ENCODE results near the gene MISP3. TPM values are rescaled to one million over a fixed set of nuclear protein-coding genes. Genes with fewer than 3 reads are reported as not detected.
A peak's percentile ranks its signal among the peaks of the same experiment; 100 is the strongest.

MISP3 gene
- total RNA-seq, 1 experiment from 2014 or later, result 3.2 TPM

DNA sequence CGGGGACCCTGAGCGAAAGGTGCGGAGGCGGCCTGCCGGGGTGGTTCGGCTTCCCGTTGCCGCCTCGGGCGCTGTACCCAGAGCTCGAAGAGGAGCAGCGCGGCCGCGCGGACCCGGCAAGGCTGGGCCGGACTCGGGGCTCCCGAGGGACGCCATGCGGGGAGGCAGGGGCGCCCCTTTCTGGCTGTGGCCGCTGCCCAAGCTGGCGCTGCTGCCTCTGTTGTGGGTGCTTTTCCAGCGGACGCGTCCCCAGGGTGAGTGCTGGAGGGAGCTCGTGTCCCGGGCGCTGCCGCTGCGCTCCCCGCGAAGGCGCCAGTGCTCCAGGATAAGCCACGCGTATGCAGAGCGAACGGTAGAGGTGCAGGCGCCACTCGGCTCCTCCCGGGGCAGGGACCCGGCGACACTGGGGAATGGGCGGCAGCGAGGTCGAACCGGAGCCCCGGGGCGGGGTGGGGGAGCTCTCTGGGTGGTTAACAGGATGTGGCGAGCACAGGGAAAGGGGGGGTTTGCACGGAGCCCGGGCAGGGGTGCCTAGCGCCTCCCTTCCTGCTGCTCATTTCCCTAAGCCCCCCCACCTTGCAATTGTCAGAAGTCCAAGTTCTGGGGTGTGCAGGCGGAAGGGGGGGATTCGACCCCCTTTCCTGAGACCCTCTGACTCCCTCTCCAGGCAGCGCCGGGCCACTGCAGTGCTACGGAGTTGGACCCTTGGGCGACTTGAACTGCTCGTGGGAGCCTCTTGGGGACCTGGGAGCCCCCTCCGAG, 40.7 kb upstream of the MISP3 start, which contains the start of gene IL27RA (continued):
- peak; percentile 66; the same call in 1 of the 2 replicates for TF ChIP-seq CTCF (IDR thresholded peaks at IDR 0.05)
- peak; percentile 65; the same call in 1 of the 2 replicates for TF ChIP-seq ETV6 (CRISPR knock-in tag; IDR thresholded peaks at IDR 0.05)
- TF ChIP-seq ZNF423 (CRISPR knock-in tag; IDR thresholded peaks at IDR 0.05), result peak; percentile 24; the same call in 1 of the 2 replicates
- TF ChIP-seq, protein P1, sequence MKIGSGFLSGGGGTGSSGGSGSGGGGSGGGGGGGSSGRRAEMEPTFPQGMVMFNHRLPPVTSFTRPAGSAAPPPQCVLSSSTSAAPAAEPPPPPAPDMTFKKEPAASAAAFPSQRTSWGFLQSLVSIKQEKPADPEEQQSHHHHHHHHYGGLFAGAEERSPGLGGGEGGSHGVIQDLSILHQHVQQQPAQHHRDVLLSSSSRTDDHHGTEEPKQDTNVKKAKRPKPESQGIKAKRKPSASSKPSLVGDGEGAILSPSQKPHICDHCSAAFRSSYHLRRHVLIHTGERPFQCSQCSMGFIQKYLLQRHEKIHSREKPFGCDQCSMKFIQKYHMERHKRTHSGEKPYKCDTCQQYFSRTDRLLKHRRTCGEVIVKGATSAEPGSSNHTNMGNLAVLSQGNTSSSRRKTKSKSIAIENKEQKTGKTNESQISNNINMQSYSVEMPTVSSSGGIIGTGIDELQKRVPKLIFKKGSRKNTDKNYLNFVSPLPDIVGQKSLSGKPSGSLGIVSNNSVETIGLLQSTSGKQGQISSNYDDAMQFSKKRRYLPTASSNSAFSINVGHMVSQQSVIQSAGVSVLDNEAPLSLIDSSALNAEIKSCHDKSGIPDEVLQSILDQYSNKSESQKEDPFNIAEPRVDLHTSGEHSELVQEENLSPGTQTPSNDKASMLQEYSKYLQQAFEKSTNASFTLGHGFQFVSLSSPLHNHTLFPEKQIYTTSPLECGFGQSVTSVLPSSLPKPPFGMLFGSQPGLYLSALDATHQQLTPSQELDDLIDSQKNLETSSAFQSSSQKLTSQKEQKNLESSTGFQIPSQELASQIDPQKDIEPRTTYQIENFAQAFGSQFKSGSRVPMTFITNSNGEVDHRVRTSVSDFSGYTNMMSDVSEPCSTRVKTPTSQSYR (CRISPR knock-in tag; IDR thresholded peaks at IDR 0.05), result 0 out of 2 replicates have a peak, but pooled peaks have one; percentile 17
- 0 out of 2 replicates have a peak, but pooled peaks have one; percentile 48 for TF ChIP-seq MYBL2 (CRISPR knock-in tag; IDR thresholded peaks at IDR 0.05)
- TF ChIP-seq, protein P2, sequence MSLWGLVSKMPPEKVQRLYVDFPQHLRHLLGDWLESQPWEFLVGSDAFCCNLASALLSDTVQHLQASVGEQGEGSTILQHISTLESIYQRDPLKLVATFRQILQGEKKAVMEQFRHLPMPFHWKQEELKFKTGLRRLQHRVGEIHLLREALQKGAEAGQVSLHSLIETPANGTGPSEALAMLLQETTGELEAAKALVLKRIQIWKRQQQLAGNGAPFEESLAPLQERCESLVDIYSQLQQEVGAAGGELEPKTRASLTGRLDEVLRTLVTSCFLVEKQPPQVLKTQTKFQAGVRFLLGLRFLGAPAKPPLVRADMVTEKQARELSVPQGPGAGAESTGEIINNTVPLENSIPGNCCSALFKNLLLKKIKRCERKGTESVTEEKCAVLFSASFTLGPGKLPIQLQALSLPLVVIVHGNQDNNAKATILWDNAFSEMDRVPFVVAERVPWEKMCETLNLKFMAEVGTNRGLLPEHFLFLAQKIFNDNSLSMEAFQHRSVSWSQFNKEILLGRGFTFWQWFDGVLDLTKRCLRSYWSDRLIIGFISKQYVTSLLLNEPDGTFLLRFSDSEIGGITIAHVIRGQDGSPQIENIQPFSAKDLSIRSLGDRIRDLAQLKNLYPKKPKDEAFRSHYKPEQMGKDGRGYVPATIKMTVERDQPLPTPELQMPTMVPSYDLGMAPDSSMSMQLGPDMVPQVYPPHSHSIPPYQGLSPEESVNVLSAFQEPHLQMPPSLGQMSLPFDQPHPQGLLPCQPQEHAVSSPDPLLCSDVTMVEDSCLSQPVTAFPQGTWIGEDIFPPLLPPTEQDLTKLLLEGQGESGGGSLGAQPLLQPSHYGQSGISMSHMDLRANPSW (CRISPR knock-in tag; conservative IDR thresholded peaks at IDR 0.05; ENCODE audit: low read depth), result no peak
- 0 out of 2 replicates have a peak, but pooled peaks have one; percentile 58 for TF ChIP-seq ARID4B (CRISPR knock-in tag; IDR thresholded peaks at IDR 0.05; ENCODE audit: borderline replicate concordance)
- TF ChIP-seq HMGXB4 (CRISPR knock-in tag; IDR thresholded peaks at IDR 0.05), result peak; percentile 94
- TF ChIP-seq ZNF317 (CRISPR knock-in tag; IDR thresholded peaks at IDR 0.05; ENCODE audit: borderline replicate concordance, low read depth), result no peak
- TF ChIP-seq, protein P3, sequence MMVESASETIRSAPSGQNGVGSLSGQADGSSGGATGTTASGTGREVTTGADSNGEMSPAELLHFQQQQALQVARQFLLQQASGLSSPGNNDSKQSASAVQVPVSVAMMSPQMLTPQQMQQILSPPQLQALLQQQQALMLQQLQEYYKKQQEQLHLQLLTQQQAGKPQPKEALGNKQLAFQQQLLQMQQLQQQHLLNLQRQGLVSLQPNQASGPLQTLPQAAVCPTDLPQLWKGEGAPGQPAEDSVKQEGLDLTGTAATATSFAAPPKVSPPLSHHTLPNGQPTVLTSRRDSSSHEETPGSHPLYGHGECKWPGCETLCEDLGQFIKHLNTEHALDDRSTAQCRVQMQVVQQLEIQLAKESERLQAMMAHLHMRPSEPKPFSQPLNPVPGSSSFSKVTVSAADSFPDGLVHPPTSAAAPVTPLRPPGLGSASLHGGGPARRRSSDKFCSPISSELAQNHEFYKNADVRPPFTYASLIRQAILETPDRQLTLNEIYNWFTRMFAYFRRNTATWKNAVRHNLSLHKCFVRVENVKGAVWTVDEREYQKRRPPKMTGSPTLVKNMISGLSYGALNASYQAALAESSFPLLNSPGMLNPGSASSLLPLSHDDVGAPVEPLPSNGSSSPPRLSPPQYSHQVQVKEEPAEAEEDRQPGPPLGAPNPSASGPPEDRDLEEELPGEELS (CRISPR knock-in tag; IDR thresholded peaks at IDR 0.05), result peak; percentile 79; the same call in 1 of the 2 replicates
- TF ChIP-seq, protein P4, sequence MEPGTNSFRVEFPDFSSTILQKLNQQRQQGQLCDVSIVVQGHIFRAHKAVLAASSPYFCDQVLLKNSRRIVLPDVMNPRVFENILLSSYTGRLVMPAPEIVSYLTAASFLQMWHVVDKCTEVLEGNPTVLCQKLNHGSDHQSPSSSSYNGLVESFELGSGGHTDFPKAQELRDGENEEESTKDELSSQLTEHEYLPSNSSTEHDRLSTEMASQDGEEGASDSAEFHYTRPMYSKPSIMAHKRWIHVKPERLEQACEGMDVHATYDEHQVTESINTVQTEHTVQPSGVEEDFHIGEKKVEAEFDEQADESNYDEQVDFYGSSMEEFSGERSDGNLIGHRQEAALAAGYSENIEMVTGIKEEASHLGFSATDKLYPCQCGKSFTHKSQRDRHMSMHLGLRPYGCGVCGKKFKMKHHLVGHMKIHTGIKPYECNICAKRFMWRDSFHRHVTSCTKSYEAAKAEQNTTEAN (CRISPR knock-in tag; IDR thresholded peaks at IDR 0.05), result peak; percentile 62; the same call in 1 of the 2 replicates
- peak; percentile 57; the same call in 1 of the 2 replicates for TF ChIP-seq ESRRA (CRISPR knock-in tag; IDR thresholded peaks at IDR 0.05; ENCODE audit: borderline replicate concordance)
